CD4-positive, alpha-beta T cell treated with Interleukin-4 for 4 hours (primary cell): Measurements from ENCODE around the gene FBXL5.
"Not testable (repeated sequence)": the region's sequence is repeated elsewhere in the genome, so short reads cannot be mapped to it uniquely, and the experiment has no call there.

Experiments
- DNase-seq: peaks from one replicate; pipeline ENCODE4 v3.0.0-alpha.2; 2020

FBXL5 gene

DNA sequence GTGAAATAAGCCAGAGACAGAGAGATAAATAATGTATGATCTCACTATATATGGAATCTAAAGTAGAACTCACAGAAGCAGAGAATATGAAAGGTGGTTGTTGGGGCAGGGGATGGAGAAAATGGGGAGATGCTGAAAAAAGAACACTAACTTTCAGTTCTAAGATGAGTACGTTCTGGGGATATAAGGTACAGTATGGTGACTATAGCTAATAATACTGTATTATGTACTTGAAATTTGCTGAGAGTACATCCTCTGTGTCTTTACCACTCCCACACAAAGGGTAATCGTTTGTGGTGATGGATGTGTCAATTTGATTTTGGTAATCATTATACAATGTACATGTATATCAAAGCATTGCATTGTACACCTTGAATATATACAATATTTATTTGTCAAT lies 6.6 kb downstream of the FBXL5 start:
- DNase-seq = no peak

DNA sequence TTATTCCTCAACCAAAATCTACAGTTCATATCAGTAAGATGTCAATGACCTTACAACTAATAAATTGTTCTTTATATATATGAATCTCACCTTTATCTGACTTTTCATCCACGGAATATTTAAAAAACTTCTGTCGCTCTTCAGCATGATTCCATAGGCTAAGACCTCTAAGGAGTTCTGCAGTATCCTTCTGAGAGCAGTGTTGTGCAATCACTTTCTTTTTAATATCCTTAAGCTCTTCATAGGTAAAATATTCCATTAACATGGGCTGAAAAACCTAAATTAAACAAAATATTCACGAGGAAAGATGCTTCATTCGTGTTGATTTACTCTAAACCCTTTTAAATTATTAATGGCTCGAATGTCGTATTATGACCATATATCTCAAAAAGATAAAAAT lies 16.7 kb downstream of the FBXL5 start:
- no peak for DNase-seq

GRCh38 chr4:15636818-15637217 lies 18.3 kb downstream of the FBXL5 start:
- DNase-seq = no peak

- not testable (repeated sequence) for DNase-seq
These were observed 37.8 kb downstream of the FBXL5 start for GRCh38 chr4:15617407-15617806.

DNA sequence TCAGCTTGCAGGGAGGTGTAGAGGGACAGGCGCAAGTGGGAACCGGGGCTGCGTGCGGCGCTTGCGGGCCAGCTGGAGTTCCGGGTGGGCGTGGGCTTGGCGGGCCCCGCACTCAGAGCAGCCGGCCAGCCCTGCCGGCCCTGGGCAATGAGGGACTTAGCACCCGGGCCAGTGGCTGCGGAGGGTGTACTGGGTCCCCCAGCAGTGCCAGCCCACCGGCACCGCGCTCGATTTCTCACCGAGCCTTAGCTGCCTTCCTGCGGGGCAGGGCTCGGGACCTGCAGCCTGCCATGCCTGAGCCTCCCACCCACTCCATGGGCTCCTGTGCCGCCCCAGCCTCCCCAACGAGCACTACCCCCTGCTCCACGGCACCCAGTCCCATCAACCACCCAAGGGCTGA lies 40.3 kb downstream of the FBXL5 start:
- not testable (repeated sequence) for DNase-seq

- DNase-seq = no peak
These were observed 43.0 kb downstream of the FBXL5 start for GRCh38 chr4:15612136-15612535.

DNA sequence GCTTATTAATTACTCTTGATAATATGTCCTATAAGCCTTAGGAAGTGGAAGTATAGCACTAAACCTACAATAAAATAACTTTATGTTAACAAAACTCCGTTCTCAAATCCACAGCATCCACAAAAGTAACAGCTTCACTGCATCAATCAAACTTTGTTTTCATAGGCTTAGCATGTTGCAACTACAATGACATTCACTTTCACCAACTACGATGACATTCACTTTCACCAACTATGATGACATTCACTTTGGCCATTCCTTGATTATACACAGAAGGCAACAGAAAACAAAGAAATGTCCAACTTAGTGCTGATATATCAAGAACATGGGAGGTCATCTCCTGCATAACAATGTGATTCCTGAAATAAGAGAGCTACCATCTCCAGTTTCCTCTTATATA lies 44.3 kb downstream of the FBXL5 start:
- DNase-seq = no peak

DNA sequence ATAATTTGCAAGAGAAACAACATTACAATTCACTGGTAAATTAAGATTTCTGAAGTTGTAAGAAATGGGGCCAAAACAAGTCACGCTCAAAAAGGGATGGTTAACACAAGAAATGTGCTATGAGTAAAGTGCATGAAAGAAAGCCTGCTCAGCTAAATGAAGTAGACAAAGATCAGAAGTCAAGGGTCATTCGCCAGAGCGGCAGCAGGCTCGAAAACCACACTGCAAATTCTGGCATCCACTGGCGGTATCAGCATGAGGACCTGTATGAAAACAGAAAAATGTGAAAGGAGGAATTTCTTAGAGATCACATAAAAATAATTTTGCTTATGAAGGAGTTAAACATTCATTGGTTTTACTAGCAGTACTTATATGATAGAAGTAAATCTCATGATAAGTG lies 49.6 kb downstream of the FBXL5 start:
- DNase-seq = no peak

DNA sequence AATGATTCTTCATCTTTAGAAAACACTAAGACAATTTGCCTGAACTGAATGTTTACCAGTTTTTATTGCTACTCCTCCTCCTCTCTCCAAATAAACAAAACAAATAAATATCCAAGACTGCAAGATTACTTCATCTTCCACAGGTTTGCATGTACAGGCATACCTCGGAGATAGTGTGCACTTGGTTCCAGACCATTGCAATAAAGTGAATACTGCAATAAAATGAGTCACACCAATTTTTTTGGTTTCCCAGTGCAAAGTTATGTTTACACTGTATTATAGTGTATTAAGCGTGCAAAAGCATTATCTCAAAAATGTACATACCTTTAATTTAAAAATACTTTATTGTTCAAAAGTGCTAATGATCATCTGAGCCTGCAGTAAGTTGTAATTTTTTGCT lies 53.3 kb downstream of the FBXL5 start:
- no peak for DNase-seq

- no peak for DNase-seq
These were observed 55.0 kb downstream of the FBXL5 start for GRCh38 chr4:15600176-15600575.

- DNase-seq = no peak
These were observed 56.5 kb downstream of the FBXL5 start for GRCh38 chr4:15598644-15599043.

DNA sequence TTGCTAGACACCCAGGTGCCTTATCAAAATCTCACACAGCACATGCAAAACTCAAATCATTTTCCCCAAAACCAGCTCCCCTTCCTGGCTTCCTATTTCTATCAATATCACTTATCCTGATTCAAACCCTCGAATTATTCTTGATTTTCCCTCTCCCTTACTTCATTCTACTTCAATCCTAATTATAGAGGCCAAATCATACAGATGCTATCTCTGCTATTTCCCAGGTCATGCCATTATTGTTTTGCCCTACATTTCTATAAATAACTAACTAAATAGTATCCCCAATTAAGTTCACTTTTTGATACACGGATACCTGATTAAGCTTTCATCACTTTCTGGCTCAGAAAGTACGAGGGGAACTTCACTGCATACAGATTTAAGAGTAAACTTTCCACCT lies 62.4 kb downstream of the FBXL5 start:
- DNase-seq = no peak

GRCh38 chr4:15587649-15588048 lies 67.5 kb downstream of the FBXL5 start:
- DNase-seq = no peak

- DNase-seq = no peak
These were observed 69.1 kb downstream of the FBXL5 start for GRCh38 chr4:15586066-15586465.

DNA sequence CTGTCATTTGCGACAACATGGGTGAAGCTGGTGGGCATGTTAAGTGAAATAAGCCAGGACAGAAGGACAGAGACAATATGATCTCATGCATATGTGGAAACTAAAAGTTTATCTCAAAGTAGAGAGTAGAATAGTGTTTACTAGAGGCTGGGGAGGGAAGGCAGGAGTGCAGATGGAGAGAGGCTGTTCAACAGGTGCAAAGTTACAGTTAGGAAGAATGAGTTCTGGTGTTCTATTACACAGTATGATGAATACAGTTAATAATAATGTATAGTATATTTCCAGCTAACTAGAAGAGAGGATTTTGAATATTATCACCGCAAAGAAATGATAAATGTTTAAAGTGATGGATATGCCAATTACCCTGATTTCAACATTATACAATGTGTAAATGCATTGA lies 69.8 kb downstream of the FBXL5 start:
- DNase-seq = no peak

- no peak for DNase-seq
These were observed 70.4 kb downstream of the FBXL5 start for GRCh38 chr4:15584785-15585184.

- DNase-seq = no peak
These were observed 77.6 kb downstream of the FBXL5 start for GRCh38 chr4:15577508-15577907.

- DNase-seq = no peak
These were observed 79.2 kb downstream of the FBXL5 start for GRCh38 chr4:15575966-15576365.

DNA sequence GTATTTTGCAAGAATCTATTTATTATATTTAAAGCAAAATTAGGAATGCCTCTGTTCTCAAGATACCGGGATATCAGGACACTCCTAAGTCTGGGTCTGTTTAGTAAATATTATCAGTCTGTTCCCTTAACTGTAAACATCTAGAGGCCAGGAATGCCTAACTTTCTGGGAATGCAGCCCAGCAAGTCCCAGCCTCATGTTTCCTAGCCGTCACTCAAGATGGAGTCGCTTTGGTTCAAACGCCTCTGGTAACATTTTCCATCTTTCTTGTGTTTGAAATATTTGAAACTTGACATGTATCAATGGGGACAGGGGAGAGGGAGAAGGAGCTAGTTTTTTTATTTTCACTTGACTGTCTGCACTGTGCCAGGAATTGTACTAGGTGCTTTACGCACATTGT lies 85.4 kb downstream of the FBXL5 start:
- no peak for DNase-seq

GRCh38 chr4:15568821-15569220 lies 86.3 kb downstream of the FBXL5 start:
- DNase-seq = no peak

DNA sequence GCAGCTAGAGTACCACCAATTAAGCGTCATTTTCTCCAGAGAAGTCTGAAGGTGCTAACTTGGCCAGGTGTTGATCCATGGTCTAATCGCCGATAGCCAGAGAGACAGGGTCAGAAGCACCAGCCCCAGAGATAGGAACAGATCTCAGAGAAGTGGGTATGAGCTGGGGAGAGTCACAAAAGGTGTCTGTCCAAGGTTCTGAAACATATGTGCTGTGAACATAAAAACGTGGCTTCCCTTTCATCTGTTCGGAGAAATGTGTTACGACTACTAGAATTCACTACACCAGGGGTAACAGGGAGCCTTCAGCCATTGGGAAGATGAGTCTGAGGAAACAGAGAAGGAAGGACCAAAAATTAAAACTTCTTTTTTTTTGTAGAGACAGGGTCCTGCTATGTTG lies 91.3 kb downstream of the FBXL5 start:
- no peak for DNase-seq

DNA sequence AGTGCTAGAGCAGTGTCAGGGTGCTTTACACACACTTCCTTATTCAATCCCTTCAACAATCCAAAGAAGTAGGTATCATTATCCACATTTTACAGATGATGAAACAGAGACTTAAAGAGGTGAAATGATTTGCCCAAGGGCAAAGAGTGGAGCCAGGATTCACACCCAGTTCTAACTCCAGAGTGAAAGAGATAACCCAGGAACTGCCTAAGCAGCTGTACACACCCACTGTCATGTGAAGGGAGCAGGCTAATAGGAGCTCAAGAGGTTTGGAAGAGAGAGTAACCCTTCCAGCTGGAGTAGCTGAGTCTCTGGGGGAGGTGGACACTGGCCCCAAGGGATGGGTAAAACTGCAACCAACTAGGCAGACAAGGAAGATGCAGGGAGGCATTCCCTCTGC lies 92.5 kb downstream of the FBXL5 start:
- no peak for DNase-seq

DNA sequence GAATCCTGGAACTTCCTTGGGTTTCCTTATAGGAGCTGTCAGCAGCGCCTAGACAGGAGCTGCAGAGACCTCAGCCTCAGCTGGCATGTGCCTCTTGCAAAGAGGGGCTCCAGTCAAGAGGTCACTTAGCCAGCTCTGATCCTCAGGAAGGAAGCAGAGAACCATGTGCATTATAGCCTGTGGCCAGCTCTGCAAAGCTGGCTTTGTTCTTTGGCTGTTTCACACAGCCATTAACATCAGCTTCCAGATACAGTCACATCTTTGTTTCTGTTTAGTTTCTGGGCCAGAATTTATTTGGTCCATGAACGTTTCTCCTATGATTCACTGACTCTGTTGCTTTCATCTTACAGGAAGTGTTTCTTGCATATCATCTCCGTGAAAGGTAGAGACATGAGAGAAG lies 93.0 kb downstream of the FBXL5 start:
- DNase-seq = no peak

DNA sequence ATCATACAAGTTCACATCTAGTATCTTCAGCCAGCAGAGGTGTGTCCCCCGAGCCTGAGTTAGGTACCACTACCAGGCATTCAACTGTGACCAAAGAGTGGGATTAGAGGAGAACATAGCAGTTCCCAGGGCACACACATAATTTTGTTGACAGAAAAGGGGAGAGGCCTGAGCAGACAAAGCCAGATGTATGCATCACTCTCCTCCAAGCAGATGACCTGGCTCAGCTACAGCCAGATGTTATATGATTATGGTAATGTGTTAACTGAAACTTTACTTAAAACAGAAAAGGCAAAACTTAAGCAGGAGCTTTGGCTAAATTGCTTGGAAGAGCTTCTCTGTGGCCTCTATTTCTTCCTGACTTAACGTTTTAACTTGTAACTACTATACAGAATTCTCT lies 96.6 kb downstream of the FBXL5 start:
- no peak for DNase-seq

DNA sequence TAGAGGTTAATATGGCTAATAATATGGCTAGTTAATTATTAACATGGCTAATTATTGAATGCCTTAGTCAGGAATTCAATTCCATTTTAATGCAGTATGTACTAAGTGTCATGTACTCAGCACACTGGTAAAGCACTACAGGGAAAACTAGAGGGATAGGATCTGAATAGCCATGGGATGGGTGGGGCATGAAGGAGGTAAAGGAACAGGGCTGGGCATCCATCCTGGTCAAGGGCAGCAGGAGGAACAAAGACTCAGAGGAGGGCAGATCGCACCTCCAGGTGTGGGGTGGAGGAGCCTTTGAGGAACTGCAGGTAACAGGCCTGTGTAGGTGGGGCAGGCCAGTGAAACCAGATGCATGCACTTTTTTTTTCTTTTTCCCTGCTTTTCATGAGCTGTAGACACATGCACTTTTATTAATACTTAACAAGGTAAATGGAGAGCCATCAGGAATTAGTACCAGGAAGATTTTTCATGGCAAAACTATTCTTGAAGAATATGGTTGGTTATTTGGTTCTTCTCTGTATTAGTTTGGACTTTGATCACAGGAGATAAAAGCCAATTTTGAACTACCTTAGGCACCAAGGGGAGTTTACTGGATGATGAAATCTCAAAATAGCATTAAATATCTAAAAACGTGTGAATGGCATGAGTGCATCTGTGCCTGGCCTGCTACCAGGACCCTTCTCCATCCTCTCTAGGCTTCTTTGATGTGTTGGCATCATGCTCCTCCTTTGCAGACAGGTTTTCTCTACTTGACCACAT lies 97.2 kb downstream of the FBXL5 start:
- no peak for DNase-seq
